NCI-H187 treated with DMSO at 0.1 percent for 48 hours (cell line): ENCODE data around the gene RHOA.
A peak's percentile ranks its signal among the peaks of the same experiment; 100 is the strongest.
"Not testable (repeated sequence)": the region's sequence is repeated elsewhere in the genome, so short reads cannot be mapped to it uniquely, and the experiment has no call there.

Experiments used
- DNase-seq: peaks from one replicate; lab custom pipeline; 2025; lab: John Stamatoyannopoulos, UW

Gene RHOA

GRCh38 chr3:49411535-49411967 lies 225 bp downstream of the RHOA start:
- no peak for DNase-seq

- no peak for DNase-seq
Measured at GRCh38 chr3:49410846-49411534, 786 bp downstream of the RHOA start.

- DNase-seq, result no peak
Measured at GRCh38 chr3:49410066-49410845, 1.5 kb downstream of the RHOA start.

GRCh38 chr3:49406571-49407565 lies 4.9 kb downstream of the RHOA start:
- no peak for DNase-seq

- not testable (repeated sequence) for DNase-seq
Measured at GRCh38 chr3:49405570-49405969, 6.2 kb downstream of the RHOA start.

- no peak for DNase-seq
Measured at GRCh38 chr3:49403891-49404290, 7.9 kb downstream of the RHOA start.

- DNase-seq, result peak; percentile 1
Measured at GRCh38 chr3:49401766-49402165, 10.0 kb downstream of the RHOA start.

GRCh38 chr3:49399461-49399860 lies 12.3 kb downstream of the RHOA start:
- DNase-seq, result no peak

- no peak for DNase-seq
Measured at GRCh38 chr3:49397470-49397869, 14.3 kb downstream of the RHOA start.

- not testable (repeated sequence) for DNase-seq
Measured at GRCh38 chr3:49391310-49391709, 20.5 kb downstream of the RHOA start.

GRCh38 chr3:49389297-49389696 lies 22.5 kb downstream of the RHOA start:
- DNase-seq, result no peak

GRCh38 chr3:49388289-49388820 lies 23.4 kb downstream of the RHOA start:
- DNase-seq, result no peak

GRCh38 chr3:49387721-49388120 lies 24.1 kb downstream of the RHOA start:
- DNase-seq, result no peak

GRCh38 chr3:49386056-49386756 lies 25.6 kb downstream of the RHOA start:
- no peak for DNase-seq

- no peak for DNase-seq
Measured at GRCh38 chr3:49385617-49386016, 26.2 kb downstream of the RHOA start.

GRCh38 chr3:49383387-49383786 lies 28.4 kb downstream of the RHOA start:
- DNase-seq, result no peak

- no peak for DNase-seq
Measured at GRCh38 chr3:49378249-49378895, 33.4 kb downstream of the RHOA start.

GRCh38 chr3:49377483-49377882 lies 34.3 kb downstream of the RHOA start:
- DNase-seq, result no peak

GRCh38 chr3:49371946-49372345 lies 39.8 kb downstream of the RHOA start:
- no peak for DNase-seq

GRCh38 chr3:49370585-49371290 lies 41.0 kb downstream of the RHOA start:
- no peak for DNase-seq
